ENCODE measurements around the gene AVPI1. TPM values are rescaled to one million over a fixed set of nuclear protein-coding genes. Genes with fewer than 3 reads are reported as not detected.

AVPI1 gene
- total and polyA plus RNA-seq, 2 donors from 2014 or later, result 10.7 to 15.5 TPM

GRCh38 chr10:97632949-97633884, 53.8 kb downstream of the AVPI1 start, which contains the start of gene MORN4:
MORN4 (minus strand) TSS chr10:97633500; CDS start chr10:97619653, 13,847 bp downstream.
- DNase-seq (peak; percentile 96 to 98 (median 96)), FAIRE-seq (no peak)
- Histone ChIP-seq H3K9me3 (ENCODE audit: control insufficient read depth in 2 of 3, insufficient read depth in 1 of 3, low read length in 3 of 3) (no peaks in the 10 kb centered on the region), H3K9ac (ENCODE audit: low read length in 3 of 3) (peak within 1 kb of the TSS; percentile 59 to 80 (median 70)), H3K4me1 (ENCODE audit: control insufficient read depth in 2 of 3, insufficient read depth in 2 of 3, low read depth in 1 of 3, low read length in 3 of 3) (peaks cover 0 to 7% (median 0%) of the 10 kb centered on the region in 3 donors), H3K4me3 (ENCODE audit: low read length in 3 of 3) (peak within 1 kb of the TSS; percentile 72 to 94 (median 90)), H3K27me3 (ENCODE audit: control insufficient read depth, insufficient read depth, low read length) (no peaks in the 10 kb centered on the region), H3K27ac (ENCODE audit: low read depth in 2 of 2, low read length in 2 of 2) (peak within 1 kb of the TSS; percentile 37 to 71), H3K36me3 (ENCODE audit: control insufficient read depth in 2 of 3, insufficient read depth in 3 of 3, low read length in 3 of 3) (no peaks in the 10 kb centered on the region)
- TF ChIP-seq CTCF (IDR thresholded peaks at IDR 0.05; ENCODE audit: borderline replicate concordance, extremely low read depth, insufficient read depth), result no peak
- intact Hi-C loops (cut with DNase I), result no loop called here

- no peak for TF ChIP-seq CTCF (IDR thresholded peaks at IDR 0.05; ENCODE audit: borderline replicate concordance, extremely low read depth, insufficient read depth)
Measured at GRCh38 chr10:97631098-97631497, 55.9 kb downstream of the AVPI1 start.

GRCh38 chr10:97629289-97629688, 57.8 kb downstream of the AVPI1 start:
- no peak for TF ChIP-seq CTCF (IDR thresholded peaks at IDR 0.05; ENCODE audit: borderline replicate concordance, extremely low read depth, insufficient read depth)
- intact Hi-C loops (cut with DNase I), result no loop called here
- H3K4me1 ChIP-seq (ENCODE audit: control insufficient read depth in 2 of 3, insufficient read depth in 2 of 3, low read depth in 1 of 3, low read length in 3 of 3), result peaks cover 0 to 7% (median 0%) of the 10 kb centered on the region in 3 donors
- no peak overlapping the region for H3K27ac ChIP-seq (ENCODE audit: low read depth in 2 of 2, low read length in 2 of 2)
- no peak overlapping the region for H3K4me3 ChIP-seq (ENCODE audit: low read length in 3 of 3)
- no peak for FAIRE-seq
- H3K27me3 ChIP-seq (ENCODE audit: control insufficient read depth, insufficient read depth, low read length), result no peaks in the 10 kb centered on the region
- DNase-seq, result no peak
- no peaks in the 10 kb centered on the region for H3K36me3 ChIP-seq (ENCODE audit: control insufficient read depth in 2 of 3, insufficient read depth in 3 of 3, low read length in 3 of 3)
- no peaks in the 10 kb centered on the region for H3K9me3 ChIP-seq (ENCODE audit: control insufficient read depth in 2 of 3, insufficient read depth in 1 of 3, low read length in 3 of 3)
- no peak overlapping the region for H3K9ac ChIP-seq (ENCODE audit: low read length in 3 of 3)

More at GRCh38 chr10:97631098-97631497, 55.9 kb downstream of the AVPI1 start:
- Histone ChIP-seq H3K4me3 (ENCODE audit: low read length in 3 of 3) (no peak overlapping the region), H3K9me3 (ENCODE audit: control insufficient read depth in 2 of 3, insufficient read depth in 1 of 3, low read length in 3 of 3) (no peaks in the 10 kb centered on the region), H3K9ac (ENCODE audit: low read length in 3 of 3) (no peak overlapping the region), H3K27ac (ENCODE audit: low read depth in 2 of 2, low read length in 2 of 2) (no peak overlapping the region), H3K4me1 (ENCODE audit: control insufficient read depth in 2 of 3, insufficient read depth in 2 of 3, low read depth in 1 of 3, low read length in 3 of 3) (peaks cover 0 to 7% (median 0%) of the 10 kb centered on the region in 3 donors), H3K27me3 (ENCODE audit: control insufficient read depth, insufficient read depth, low read length) (no peaks in the 10 kb centered on the region), H3K36me3 (ENCODE audit: control insufficient read depth in 2 of 3, insufficient read depth in 3 of 3, low read length in 3 of 3) (no peaks in the 10 kb centered on the region)
- intact Hi-C loops (cut with DNase I), result no loop called here
- DNase-seq (no peak), FAIRE-seq (no peak)

Measured in kidney (tissue), 14 donors.